ENCODE results near the gene EBPL. TPM values are rescaled to one million over a fixed set of nuclear protein-coding genes. Genes with fewer than 3 reads are reported as not detected.

Gene EBPL
- total and polyA plus RNA-seq, 9 of the 15 experiments (the other 6 are each of a cell fraction or from before 2014, with no cell fraction given) = 5.2 to 68.3 (median 43.0) TPM

DNA sequence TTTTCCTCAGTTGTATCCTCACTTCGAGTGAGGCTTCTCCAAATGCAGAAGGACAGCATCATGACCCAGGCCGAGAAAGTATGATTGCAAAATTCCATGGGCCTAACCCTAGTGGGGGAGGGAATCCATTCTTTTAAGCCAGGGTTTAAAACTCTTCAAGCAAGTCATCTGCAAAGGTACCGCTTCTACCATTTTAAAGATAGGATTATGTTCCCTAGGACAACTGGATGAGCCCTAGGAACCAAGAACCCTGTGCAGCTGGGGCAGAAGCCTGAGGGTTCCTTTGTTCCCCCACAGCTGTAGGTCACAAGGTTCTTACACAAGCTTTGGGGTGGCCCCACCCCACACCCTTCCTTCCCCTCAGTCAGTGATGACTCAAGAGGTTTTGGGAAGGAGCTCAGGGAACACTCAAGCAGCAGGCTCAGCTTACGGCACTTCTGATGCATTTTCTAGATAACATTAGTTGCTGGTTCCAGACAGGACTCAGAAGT is 49.4 kb downstream of the EBPL start (continued):
- TF ChIP-seq ILF3 (IDR thresholded peaks at IDR 0.05; ENCODE audit: borderline replicate concordance) (no peak), TAF1 (IDR thresholded peaks at IDR 0.05; ENCODE audit: control insufficient read depth, extremely low read depth, insufficient read depth, low read length, severe bottlenecking) (no peak), GTF2E2 (tag; IDR thresholded peaks at IDR 0.05) (no peak), EHMT2 (IDR thresholded peaks at IDR 0.05) (no peak; the same call in 1 of the 2 replicates), L3MBTL2 (IDR thresholded peaks at IDR 0.05) (peak; percentile 60), ZKSCAN8 (CRISPR knock-in tag; IDR thresholded peaks at IDR 0.05) (no peak), ESRRA (IDR thresholded peaks at IDR 0.05; ENCODE audit: borderline replicate concordance, low read depth) (0 out of 2 replicates have a peak, but pooled peaks have one; percentile 16), TBL1XR1 (IDR thresholded peaks at IDR 0.05; ENCODE audit: low read length in 2 of 2) (no peak), GABPB1 (CRISPR knock-in tag; IDR thresholded peaks at IDR 0.05) (no peak), ZNF583 (CRISPR knock-in tag; IDR thresholded peaks at IDR 0.05) (no peak), ZNF175 (CRISPR knock-in tag; IDR thresholded peaks at IDR 0.05; ENCODE audit: low read depth) (0 out of 2 replicates have a peak, but pooled peaks have one; percentile 31), OTX1 (CRISPR knock-in tag; IDR thresholded peaks at IDR 0.05) (no peak), HNRNPLL (IDR thresholded peaks at IDR 0.05; ENCODE audit: low read depth, low read length, poor library complexity, severe bottlenecking) (no peak)
- TF ChIP-seq, protein P1, sequence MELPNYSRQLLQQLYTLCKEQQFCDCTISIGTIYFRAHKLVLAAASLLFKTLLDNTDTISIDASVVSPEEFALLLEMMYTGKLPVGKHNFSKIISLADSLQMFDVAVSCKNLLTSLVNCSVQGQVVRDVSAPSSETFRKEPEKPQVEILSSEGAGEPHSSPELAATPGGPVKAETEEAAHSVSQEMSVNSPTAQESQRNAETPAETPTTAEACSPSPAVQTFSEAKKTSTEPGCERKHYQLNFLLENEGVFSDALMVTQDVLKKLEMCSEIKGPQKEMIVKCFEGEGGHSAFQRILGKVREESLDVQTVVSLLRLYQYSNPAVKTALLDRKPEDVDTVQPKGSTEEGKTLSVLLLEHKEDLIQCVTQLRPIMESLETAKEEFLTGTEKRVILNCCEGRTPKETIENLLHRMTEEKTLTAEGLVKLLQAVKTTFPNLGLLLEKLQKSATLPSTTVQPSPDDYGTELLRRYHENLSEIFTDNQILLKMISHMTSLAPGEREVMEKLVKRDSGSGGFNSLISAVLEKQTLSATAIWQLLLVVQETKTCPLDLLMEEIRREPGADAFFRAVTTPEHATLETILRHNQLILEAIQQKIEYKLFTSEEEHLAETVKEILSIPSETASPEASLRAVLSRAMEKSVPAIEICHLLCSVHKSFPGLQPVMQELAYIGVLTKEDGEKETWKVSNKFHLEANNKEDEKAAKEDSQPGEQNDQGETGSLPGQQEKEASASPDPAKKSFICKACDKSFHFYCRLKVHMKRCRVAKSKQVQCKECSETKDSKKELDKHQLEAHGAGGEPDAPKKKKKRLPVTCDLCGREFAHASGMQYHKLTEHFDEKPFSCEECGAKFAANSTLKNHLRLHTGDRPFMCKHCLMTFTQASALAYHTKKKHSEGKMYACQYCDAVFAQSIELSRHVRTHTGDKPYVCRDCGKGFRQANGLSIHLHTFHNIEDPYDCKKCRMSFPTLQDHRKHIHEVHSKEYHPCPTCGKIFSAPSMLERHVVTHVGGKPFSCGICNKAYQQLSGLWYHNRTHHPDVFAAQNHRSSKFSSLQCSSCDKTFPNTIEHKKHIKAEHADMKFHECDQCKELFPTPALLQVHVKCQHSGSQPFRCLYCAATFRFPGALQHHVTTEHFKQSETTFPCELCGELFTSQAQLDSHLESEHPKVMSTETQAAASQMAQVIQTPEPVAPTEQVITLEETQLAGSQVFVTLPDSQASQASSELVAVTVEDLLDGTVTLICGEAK (IDR thresholded peaks at IDR 0.05) = no peak
- TF ChIP-seq, protein P1 (CRISPR knock-in tag; IDR thresholded peaks at IDR 0.05) = no peak
- TF ChIP-seq, protein P2, sequence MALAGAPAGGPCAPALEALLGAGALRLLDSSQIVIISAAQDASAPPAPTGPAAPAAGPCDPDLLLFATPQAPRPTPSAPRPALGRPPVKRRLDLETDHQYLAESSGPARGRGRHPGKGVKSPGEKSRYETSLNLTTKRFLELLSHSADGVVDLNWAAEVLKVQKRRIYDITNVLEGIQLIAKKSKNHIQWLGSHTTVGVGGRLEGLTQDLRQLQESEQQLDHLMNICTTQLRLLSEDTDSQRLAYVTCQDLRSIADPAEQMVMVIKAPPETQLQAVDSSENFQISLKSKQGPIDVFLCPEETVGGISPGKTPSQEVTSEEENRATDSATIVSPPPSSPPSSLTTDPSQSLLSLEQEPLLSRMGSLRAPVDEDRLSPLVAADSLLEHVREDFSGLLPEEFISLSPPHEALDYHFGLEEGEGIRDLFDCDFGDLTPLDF (CRISPR knock-in tag; IDR thresholded peaks at IDR 0.05) = no peak
- TF ChIP-seq, protein P3, sequence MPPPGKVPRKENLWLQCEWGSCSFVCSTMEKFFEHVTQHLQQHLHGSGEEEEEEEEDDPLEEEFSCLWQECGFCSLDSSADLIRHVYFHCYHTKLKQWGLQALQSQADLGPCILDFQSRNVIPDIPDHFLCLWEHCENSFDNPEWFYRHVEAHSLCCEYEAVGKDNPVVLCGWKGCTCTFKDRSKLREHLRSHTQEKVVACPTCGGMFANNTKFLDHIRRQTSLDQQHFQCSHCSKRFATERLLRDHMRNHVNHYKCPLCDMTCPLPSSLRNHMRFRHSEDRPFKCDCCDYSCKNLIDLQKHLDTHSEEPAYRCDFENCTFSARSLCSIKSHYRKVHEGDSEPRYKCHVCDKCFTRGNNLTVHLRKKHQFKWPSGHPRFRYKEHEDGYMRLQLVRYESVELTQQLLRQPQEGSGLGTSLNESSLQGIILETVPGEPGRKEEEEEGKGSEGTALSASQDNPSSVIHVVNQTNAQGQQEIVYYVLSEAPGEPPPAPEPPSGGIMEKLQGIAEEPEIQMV (tag; conservative IDR thresholded peaks at IDR 0.05; ENCODE audit: low read depth) = no peak
